Lung (tissue), 12 donors: ENCODE results near the gene CNRIP1. TPM values are rescaled to one million over a fixed set of nuclear protein-coding genes. Genes with fewer than 3 reads are reported as not detected.

Experiments used
- ATAC-seq: fragments of 200-7000 bp; cut with Tn5 transposase; one replicate; pipeline ENCODE4 v1.9.1; 2020; ENCODE audit warnings: moderate number of reproducible peaks; ENCODE audit not compliant: insufficient read depth, low FRiP score
- DNase-seq, 3 donors: peaks; one replicate each; pipeline ENCODE4 v3.0.0-alpha.2; 2013 to 2017
- H3K27ac ChIP-seq, 2 donors: one replicate each; pipeline ENCODE4 v1.5.1; 2013; ENCODE audit warnings: mild to moderate bottlenecking in 2 of 2, moderate library complexity in 2 of 2, control low read depth in 1 of 2, inconsistent platforms in 1 of 2, low read depth in 1 of 2, low read length in 1 of 2
- H3K27me3 ChIP-seq, 3 donors: one replicate each; pipeline ENCODE4 v1.5.1; 2013; ENCODE audit warnings: low read length in 2 of 3; ENCODE audit not compliant: control insufficient read depth in 3 of 3, insufficient read depth in 3 of 3
- H3K36me3 ChIP-seq, 4 donors: one replicate each; pipeline ENCODE4 v1.5.1; 2013; ENCODE audit warnings: low read length in 4 of 4, mild to moderate bottlenecking in 1 of 4, moderate library complexity in 1 of 4; ENCODE audit not compliant: control insufficient read depth in 4 of 4, insufficient read depth in 4 of 4
- H3K4me1 ChIP-seq, 5 donors: one replicate each; pipeline ENCODE4 v1.5.1; 2013; ENCODE audit warnings: low read length in 5 of 5, mild to moderate bottlenecking in 2 of 5, moderate library complexity in 1 of 5; ENCODE audit not compliant: control insufficient read depth in 5 of 5, insufficient read depth in 5 of 5
- H3K4me3 ChIP-seq: one replicate; pipeline ENCODE4 v1.5.1; 2013; ENCODE audit warnings: mild to moderate bottlenecking, control low read depth, moderate library complexity
- H3K9ac ChIP-seq, 2 donors: one replicate each; pipeline ENCODE4 v1.5.1; 2013; ENCODE audit warnings: low read length in 2 of 2, control low read depth in 1 of 2; ENCODE audit not compliant: insufficient read depth in 1 of 2
- H3K9me3 ChIP-seq, 4 donors: one replicate each; pipeline ENCODE4 v1.5.1; 2013; ENCODE audit warnings: low read length in 3 of 4, mild to moderate bottlenecking in 1 of 4, moderate library complexity in 1 of 4; ENCODE audit not compliant: control insufficient read depth in 4 of 4, insufficient read depth in 3 of 4
- CTCF ChIP-seq: IDR thresholded peaks from 2 replicates; pipeline ENCODE4 v1.5.1; 2012; ENCODE audit warnings: mild to moderate bottlenecking; ENCODE audit errors: control extremely low read depth, extremely low read depth
- WGBS, 2 donors: extraction: QIAGEN DNeasy Blood & Tissue Kit; methylation state at CpG; one replicate each; pipeline ENCODE4 v1.1.7; 2013; 5-methylcytosine and 5-hydroxymethylcytosine counted together
- polyA plus RNA-seq, 2 donors: library from polyadenylated mRNA; stranded (reverse); fragments of 200-250 nt; gene quantifications; one replicate each; pipeline ENCODE4 v1.2.1, GENCODE V29; 2013
- total RNA-seq, 2 donors: library from RNA; depleted of rRNA in 1 of 2; stranded (reverse); fragments of >200 nt in 1 of 2; gene quantifications; one replicate each; pipeline ENCODE4 v1.2.1, GENCODE V29; 2014 to 2021
- donor health status: control.
- donor health status: control.
- donor health status: Bipolar disorder and iron deficiency.
- donor health status: healthy.
- donor health status: DM: yes; HTN: yes; CAD: no.

Gene CNRIP1
- total and polyA plus RNA-seq, 4 donors, result 9.0 to 29.3 (median 14.5) TPM

GRCh38 chr2:68278169-68278568 lies 41.6 kb downstream of the CNRIP1 start:
- Histone ChIP-seq H3K27me3 (no peaks in the 10 kb centered on the region), H3K4me1 (no peaks in the 10 kb centered on the region), H3K27ac (no peak overlapping the region), H3K36me3 (no peaks in the 10 kb centered on the region), H3K9me3 (no peaks in the 10 kb centered on the region), H3K4me3 (no peak overlapping the region), H3K9ac (no peak overlapping the region)
- no peak for TF ChIP-seq CTCF
- ATAC-seq (no peak), DNase-seq (no peak)
- 94 to 100% methylated on average over 1 of the region's 1 CpG for WGBS, 2 donors

GRCh38 chr2:68274022-68274421 lies 45.7 kb downstream of the CNRIP1 start:
- Histone ChIP-seq H3K27me3 (no peaks in the 10 kb centered on the region), H3K9me3 (no peaks in the 10 kb centered on the region), H3K4me1 (no peaks in the 10 kb centered on the region), H3K27ac (no peak overlapping the region), H3K9ac (no peak overlapping the region), H3K4me3 (no peak overlapping the region), H3K36me3 (no peaks in the 10 kb centered on the region)
- DNase-seq (no peak), ATAC-seq (no peak)
- no peak for TF ChIP-seq CTCF
- 77 to 89% methylated on average over 3 of the region's 3 CpGs for WGBS, 2 donors

- Histone ChIP-seq H3K9ac (no peak overlapping the region), H3K9me3 (no peaks in the 10 kb centered on the region), H3K27ac (no peak overlapping the region), H3K36me3 (no peaks in the 10 kb centered on the region), H3K27me3 (no peaks in the 10 kb centered on the region), H3K4me3 (no peak overlapping the region), H3K4me1 (no peaks in the 10 kb centered on the region)
- WGBS, 2 donors, result 67 to 73% methylated on average over 2 of the region's 2 CpGs
- DNase-seq, result peak in 2 of 3 donors; percentile 58 to 61
- no peak for ATAC-seq
- no peak for TF ChIP-seq CTCF
Observed at GRCh38 chr2:68272246-68272994, 47.3 kb downstream of the CNRIP1 start.

DNA sequence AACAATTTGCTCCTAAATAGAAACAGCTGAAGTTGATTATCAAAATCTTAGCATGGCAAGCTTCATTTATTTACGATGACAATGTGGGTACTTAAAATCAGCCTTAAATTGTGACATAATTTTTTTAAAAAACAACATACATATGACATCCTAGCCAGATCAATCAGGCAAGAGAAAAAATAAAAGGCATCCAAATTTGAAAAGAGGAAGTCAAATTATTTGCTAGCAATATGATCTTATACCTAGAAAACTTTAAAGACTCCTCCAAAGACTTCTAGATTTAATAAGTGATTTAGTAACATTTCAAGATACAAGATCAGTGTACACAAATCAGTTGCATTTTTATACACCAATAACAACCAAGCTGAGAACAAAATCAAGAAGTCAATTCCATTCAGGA lies 53.1 kb downstream of the CNRIP1 start:
- ATAC-seq (no peak), DNase-seq (no peak)
- Histone ChIP-seq H3K9ac (no peak overlapping the region), H3K4me3 (no peak overlapping the region), H3K36me3 (no peaks in the 10 kb centered on the region), H3K4me1 (no peaks in the 10 kb centered on the region), H3K27me3 (no peaks in the 10 kb centered on the region), H3K9me3 (no peaks in the 10 kb centered on the region), H3K27ac (no peak overlapping the region)
- WGBS, 2 donors, result 97 to 100% methylated on average over 1 of the region's 1 CpG
- no peak for TF ChIP-seq CTCF
